Mesendoderm (in vitro differentiated cells): ENCODE results near the gene SLC47A2.
"Not testable (repeated sequence)": the region's sequence is repeated elsewhere in the genome, so short reads cannot be mapped to it uniquely, and the experiment has no call there.

Experiments used
- DNase-seq: peaks from one replicate; pipeline ENCODE4 v3.0.0; 2013
- H2AK5ac ChIP-seq: 2 replicates; pipeline ENCODE4 v1.6.1; 2013; ENCODE audit warnings: low read length, inconsistent platforms
- H2BK120ac ChIP-seq: 2 replicates; pipeline ENCODE4 v1.6.1; 2013; ENCODE audit warnings: low read depth, mild to moderate bottlenecking, low read length, moderate library complexity, mixed read lengths
- H2BK15ac ChIP-seq: replicated peaks from 2 replicates; pipeline ENCODE4 v1.6.1; 2013; ENCODE audit warnings: low read depth, mild to moderate bottlenecking, moderate library complexity
- H2BK5ac ChIP-seq: 2 replicates; pipeline ENCODE4 v1.6.1; 2013; ENCODE audit warnings: low read length, inconsistent platforms
- H3K18ac ChIP-seq: 2 replicates; pipeline ENCODE4 v1.6.1; 2013; ENCODE audit warnings: mild to moderate bottlenecking, low read length, mixed read lengths
- H3K23ac ChIP-seq: one replicate; pipeline ENCODE4 v1.6.1; 2013; ENCODE audit warnings: low read length
- H3K27ac ChIP-seq: 2 replicates; pipeline ENCODE4 v1.5.1; 2013; ENCODE audit warnings: low read depth, mild to moderate bottlenecking, inconsistent platforms, low read length, moderate library complexity
- H3K27me3 ChIP-seq: 2 replicates; pipeline ENCODE4 v1.6.1; 2013; ENCODE audit warnings: low read length, control low read depth, mild to moderate bottlenecking, inconsistent platforms; ENCODE audit not compliant: insufficient read depth, poor library complexity
- H3K36me3 ChIP-seq: 2 replicates; pipeline ENCODE4 v1.6.1; 2013; ENCODE audit warnings: low read length, inconsistent platforms; ENCODE audit not compliant: control insufficient read depth, insufficient read depth
- H3K4ac ChIP-seq: one replicate; pipeline ENCODE4 v1.6.1; 2013; ENCODE audit warnings: low read depth, mild to moderate bottlenecking, low read length, moderate library complexity
- H3K4me1 ChIP-seq: 2 replicates; pipeline ENCODE4 v1.6.1; 2013; ENCODE audit warnings: low read depth, low read length, inconsistent platforms; ENCODE audit not compliant: control insufficient read depth
- H3K4me2 ChIP-seq: 2 replicates; pipeline ENCODE4 v1.6.1; 2013; ENCODE audit warnings: low read length
- H3K4me3 ChIP-seq: 2 replicates; pipeline ENCODE4 v1.5.1; 2013; ENCODE audit warnings: mild to moderate bottlenecking, low read length
- H3K56ac ChIP-seq: one replicate; pipeline ENCODE4 v1.6.1; 2013; ENCODE audit warnings: low read length
- H3K79me1 ChIP-seq: 2 replicates; pipeline ENCODE4 v1.6.1; 2013; ENCODE audit warnings: low read length, inconsistent platforms
- H3K79me2 ChIP-seq: 2 replicates; pipeline ENCODE4 v1.6.1; 2013; ENCODE audit warnings: mild to moderate bottlenecking, low read length; ENCODE audit not compliant: control insufficient read depth, insufficient read depth
- H3K9ac ChIP-seq: 2 replicates; pipeline ENCODE4 v1.6.1; 2013; ENCODE audit warnings: low read length, inconsistent platforms
- H4K5ac ChIP-seq: one replicate; pipeline ENCODE4 v1.6.1; 2013; ENCODE audit warnings: low read length
- H4K8ac ChIP-seq: one replicate; pipeline ENCODE4 v1.6.1; 2013; ENCODE audit warnings: low read depth, mild to moderate bottlenecking, control low read depth, low read length, moderate library complexity
- WGBS: extraction: QIAGEN DNeasy Blood & Tissue Kit; methylation state at CpG from one replicate; pipeline ENCODE4 v1.1.7; 2013; ENCODE audit warnings: low lambda C conversion rate, missing lambda C conversion rate; ENCODE audit not compliant: insufficient coverage; ENCODE audit errors: extremely low coverage; 5-methylcytosine and 5-hydroxymethylcytosine counted together

Gene SLC47A2

DNA sequence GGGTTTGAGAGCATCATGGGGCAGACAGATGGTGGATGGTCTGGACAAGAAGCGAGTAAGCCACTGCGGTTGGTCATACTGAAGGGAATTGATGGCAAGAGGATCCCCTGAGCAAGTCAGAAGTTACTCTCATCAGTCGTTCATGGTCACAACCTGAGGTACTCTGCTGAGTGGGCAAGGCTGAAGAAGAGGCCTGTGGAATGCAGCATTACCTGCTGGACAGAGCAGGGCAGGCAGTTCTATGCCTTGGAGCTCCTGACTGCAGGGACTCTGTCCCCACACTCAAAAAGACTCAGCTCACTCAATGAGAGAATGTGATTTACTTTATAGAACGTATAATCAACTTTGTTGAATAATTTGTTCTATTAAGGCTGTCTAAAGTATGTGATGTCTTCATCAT lies 39.5 kb downstream of the SLC47A2 start:
- Histone ChIP-seq H3K56ac (no peak overlapping the region), H2AK5ac (no peak overlapping the region), H3K9ac (no peak overlapping the region), H3K4me3 (peak overlapping the region; percentile 16), H2BK5ac (no peak overlapping the region), H4K5ac (no peak overlapping the region), H3K18ac (no peak overlapping the region), H3K79me2 (no peaks in the 10 kb centered on the region), H2BK15ac (no peak overlapping the region), H3K36me3 (peaks cover 12% of the 10 kb centered on the region), H3K23ac (no peak overlapping the region), H3K79me1 (no peaks in the 10 kb centered on the region), H3K27ac (no peak overlapping the region), H3K4me1 (no peaks in the 10 kb centered on the region), H2BK120ac (no peak overlapping the region), H3K4ac (no peak overlapping the region), H3K27me3 (no peaks in the 10 kb centered on the region), H4K8ac (no peak overlapping the region), H3K4me2 (no peak overlapping the region)
- no peak for DNase-seq
- WGBS: no CpG with 5 or more reads among the region's 4 CpGs

DNA sequence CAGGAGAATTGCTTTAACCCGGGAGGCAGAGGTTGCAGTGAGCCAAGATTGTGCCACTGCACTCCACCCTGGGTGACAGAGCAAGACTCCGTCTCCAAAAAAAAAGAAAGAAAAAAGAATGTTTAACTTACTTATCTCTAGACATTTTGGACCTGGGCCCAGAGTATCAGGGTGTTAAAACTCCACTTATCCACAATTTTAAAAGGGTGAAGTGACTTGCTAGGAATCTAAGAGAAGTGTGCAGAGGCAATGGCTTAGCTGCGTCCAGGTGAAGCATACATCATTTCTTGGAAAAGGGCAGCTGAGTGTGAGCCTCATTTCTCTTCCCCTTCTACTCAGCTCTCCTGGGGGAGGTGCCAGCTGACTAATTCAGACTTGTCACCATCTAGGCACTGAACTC lies 42.8 kb downstream of the SLC47A2 start:
- Histone ChIP-seq H4K8ac (no peak overlapping the region), H2BK120ac (no peak overlapping the region), H3K4me2 (no peak overlapping the region), H2BK5ac (no peak overlapping the region), H3K9ac (no peak overlapping the region), H4K5ac (no peak overlapping the region), H2AK5ac (no peak overlapping the region), H3K36me3 (peaks cover 14% of the 10 kb centered on the region), H3K4me3 (no peak overlapping the region), H3K23ac (no peak overlapping the region), H3K4me1 (no peaks in the 10 kb centered on the region), H3K56ac (no peak overlapping the region), H3K27ac (no peak overlapping the region), H2BK15ac (no peak overlapping the region), H3K79me1 (no peaks in the 10 kb centered on the region), H3K79me2 (no peaks in the 10 kb centered on the region), H3K27me3 (no peaks in the 10 kb centered on the region), H3K18ac (no peak overlapping the region), H3K4ac (no peak overlapping the region)
- no CpG with 5 or more reads among the region's 3 CpGs for WGBS
- no peak for DNase-seq

DNA sequence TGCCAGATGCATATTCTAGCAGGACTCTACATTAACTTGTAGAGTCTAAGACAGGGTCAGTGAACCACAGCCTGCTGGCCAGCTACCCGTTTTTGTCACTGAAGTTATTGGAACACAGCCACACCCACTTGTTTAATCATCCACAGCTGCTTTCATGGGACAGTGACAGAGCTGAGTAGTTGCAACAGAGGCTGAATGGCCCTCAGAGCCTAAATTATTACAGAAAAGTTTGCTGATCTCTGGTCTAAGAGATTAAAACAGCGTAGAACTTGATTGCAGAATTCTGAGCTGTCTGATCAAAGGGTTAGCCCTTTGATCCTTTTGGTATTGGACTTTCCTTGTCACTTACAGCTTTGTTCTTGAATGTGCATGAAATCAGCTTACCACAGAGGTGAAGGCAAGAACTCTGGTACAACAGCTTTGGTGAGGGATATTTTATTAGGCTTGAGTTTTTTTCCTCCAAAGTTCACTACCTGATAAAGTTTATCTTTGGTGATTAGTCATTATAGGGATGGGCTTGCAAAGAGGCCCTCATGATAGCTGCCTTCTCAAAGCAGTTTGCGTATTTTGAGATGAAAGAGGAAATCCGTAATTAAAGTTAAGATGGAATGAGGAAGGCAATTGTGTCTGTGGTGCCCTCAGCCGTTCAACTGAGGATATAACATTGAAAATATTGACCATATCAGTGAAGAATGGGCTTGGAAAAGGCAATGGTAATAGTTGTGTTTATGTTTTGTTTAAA lies 44.2 kb downstream of the SLC47A2 start:
- Histone ChIP-seq H3K4me3 (no peak overlapping the region), H3K4me2 (no peak overlapping the region), H3K79me1 (no peaks in the 10 kb centered on the region), H2AK5ac (no peak overlapping the region), H4K8ac (no peak overlapping the region), H3K4ac (no peak overlapping the region), H3K56ac (no peak overlapping the region), H3K27me3 (no peaks in the 10 kb centered on the region), H2BK120ac (no peak overlapping the region), H3K79me2 (no peaks in the 10 kb centered on the region), H3K23ac (no peak overlapping the region), H3K27ac (no peak overlapping the region), H4K5ac (no peak overlapping the region), H2BK15ac (no peak overlapping the region), H3K36me3 (peaks cover 14% of the 10 kb centered on the region), H2BK5ac (no peak overlapping the region), H3K18ac (no peak overlapping the region), H3K9ac (no peak overlapping the region), H3K4me1 (no peaks in the 10 kb centered on the region)
- WGBS: no CpG with 5 or more reads among the region's 5 CpGs
- no peak for DNase-seq

DNA sequence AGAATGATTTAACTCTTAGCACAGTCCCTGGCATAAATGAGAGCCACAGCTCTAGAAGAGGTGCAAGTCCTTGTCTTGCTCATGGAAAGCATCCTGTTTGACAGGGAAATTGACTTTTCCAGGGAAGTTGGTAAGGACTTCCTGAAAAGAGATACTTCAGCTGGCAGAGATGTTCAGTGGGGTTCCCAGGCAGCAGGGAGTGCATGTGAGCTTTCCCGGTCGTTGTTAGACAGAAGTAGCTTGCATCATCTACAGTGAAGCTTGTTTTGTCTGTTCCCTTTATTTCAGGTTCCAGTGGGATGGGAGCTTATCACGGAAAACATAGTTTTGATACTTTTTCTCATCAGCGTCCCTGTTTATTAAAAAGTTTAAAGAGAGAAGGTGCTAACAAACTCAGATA lies 45.0 kb downstream of the SLC47A2 start:
- Histone ChIP-seq H2BK120ac (no peak overlapping the region), H3K27me3 (no peaks in the 10 kb centered on the region), H2BK15ac (no peak overlapping the region), H3K18ac (no peak overlapping the region), H2AK5ac (no peak overlapping the region), H3K79me2 (no peaks in the 10 kb centered on the region), H3K4me2 (no peak overlapping the region), H3K27ac (no peak overlapping the region), H3K23ac (no peak overlapping the region), H3K56ac (no peak overlapping the region), H3K4me3 (no peak overlapping the region), H3K4me1 (no peaks in the 10 kb centered on the region), H3K36me3 (peaks cover 11% of the 10 kb centered on the region), H3K9ac (no peak overlapping the region), H4K8ac (no peak overlapping the region), H3K4ac (no peak overlapping the region), H3K79me1 (no peaks in the 10 kb centered on the region), H2BK5ac (no peak overlapping the region), H4K5ac (no peak overlapping the region)
- WGBS: no CpG with 5 or more reads among the region's 4 CpGs
- no peak for DNase-seq

DNA sequence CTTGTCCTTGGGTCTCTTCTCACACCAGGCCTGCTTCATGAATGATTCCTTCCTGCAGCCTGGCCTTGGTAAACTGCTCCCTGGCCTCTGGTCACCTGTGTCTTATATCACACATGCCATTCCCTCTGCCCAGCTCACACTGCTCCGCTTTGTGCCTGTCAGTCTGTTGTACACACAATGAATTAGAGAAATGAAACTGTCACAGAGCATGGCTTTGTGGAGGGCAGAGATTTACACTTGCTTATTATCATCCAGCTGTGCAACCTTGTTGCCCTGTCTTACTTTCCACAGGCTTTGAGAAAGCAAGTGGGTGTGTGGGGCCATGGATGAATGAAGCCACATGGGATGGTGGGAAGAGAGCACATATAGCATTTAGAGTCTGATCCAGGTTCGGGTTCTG lies 45.5 kb downstream of the SLC47A2 start:
- H3K4me3 ChIP-seq: no peak overlapping the region
- no peak overlapping the region for H2BK15ac ChIP-seq
- H2BK120ac ChIP-seq: no peak overlapping the region
- no CpG with 5 or more reads among the region's 2 CpGs for WGBS
- no peaks in the 10 kb centered on the region for H3K4me1 ChIP-seq
- no peak overlapping the region for H3K4ac ChIP-seq
- no peak overlapping the region for H3K4me2 ChIP-seq
- H3K79me1 ChIP-seq: no peaks in the 10 kb centered on the region
- H2BK5ac ChIP-seq: no peak overlapping the region
- no peak overlapping the region for H3K18ac ChIP-seq
- no peak overlapping the region for H2AK5ac ChIP-seq
- H4K8ac ChIP-seq: no peak overlapping the region
- H3K27me3 ChIP-seq: no peaks in the 10 kb centered on the region
- no peak overlapping the region for H3K56ac ChIP-seq
- no peak overlapping the region for H3K23ac ChIP-seq
- no peak overlapping the region for H3K27ac ChIP-seq
- DNase-seq: no peak
- H3K36me3 ChIP-seq: peaks cover 9% of the 10 kb centered on the region
- no peak overlapping the region for H3K9ac ChIP-seq
- H3K79me2 ChIP-seq: no peaks in the 10 kb centered on the region
- H4K5ac ChIP-seq: no peak overlapping the region

DNA sequence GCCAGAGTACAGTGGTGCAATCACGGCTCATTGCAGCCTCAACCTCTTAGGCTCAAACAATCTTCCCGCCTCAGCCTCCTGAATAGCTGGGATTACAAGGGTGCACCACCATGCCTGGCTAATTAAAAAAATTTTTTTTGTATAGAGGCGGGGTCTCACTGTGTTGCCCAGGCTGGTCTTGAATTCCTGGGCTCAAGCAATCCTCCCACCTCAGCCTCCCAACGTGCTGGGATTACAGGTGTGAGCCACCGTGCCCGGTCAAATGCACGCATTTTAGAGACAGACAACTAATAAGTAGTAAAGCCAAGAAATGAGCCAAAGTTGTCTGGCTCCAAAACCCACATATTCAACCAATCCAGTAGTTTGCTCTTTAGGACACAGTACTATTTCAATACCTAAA lies 46.7 kb downstream of the SLC47A2 start:
- not testable (repeated sequence) for H3K18ac ChIP-seq, H2BK15ac ChIP-seq, H2BK5ac ChIP-seq, H3K27ac ChIP-seq, H3K56ac ChIP-seq, H3K4ac ChIP-seq, H3K4me3 ChIP-seq, H3K9ac ChIP-seq, H3K4me2 ChIP-seq, H4K5ac ChIP-seq, H3K27me3 ChIP-seq, H3K79me2 ChIP-seq, H3K36me3 ChIP-seq, H4K8ac ChIP-seq, H3K23ac ChIP-seq, H2AK5ac ChIP-seq, DNase-seq, H3K79me1 ChIP-seq, H2BK120ac ChIP-seq, H3K4me1 ChIP-seq
- no CpG with 5 or more reads among the region's 7 CpGs for WGBS
